ENCODE data around the gene PELI2.

PELI2 gene

DNA sequence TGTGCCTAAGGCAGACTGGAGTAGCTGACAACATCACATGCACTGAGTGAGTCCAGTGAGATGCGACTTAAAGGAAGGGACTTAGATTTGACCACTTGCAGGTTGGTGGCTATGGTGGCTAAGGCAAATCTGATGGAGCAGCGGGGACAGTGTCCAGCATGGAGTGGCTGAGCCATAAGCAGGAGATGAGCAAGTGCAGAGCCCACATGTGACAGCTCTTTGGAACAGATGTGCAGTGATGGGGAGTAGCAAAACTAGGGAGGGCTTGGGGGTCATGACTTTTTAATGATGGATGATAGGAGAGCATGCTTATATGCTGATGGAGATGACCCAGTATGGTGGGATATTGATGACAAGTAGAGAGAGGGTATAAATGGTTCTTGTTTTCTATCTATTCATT lies 80.2 kb downstream of the PELI2 start:
- TF ChIP-seq EZH2 (IDR thresholded peaks at IDR 0.05; ENCODE audit: borderline replicate concordance, low read length) (no peak), CTCF (IDR thresholded peaks at IDR 0.05; ENCODE audit: low read length) (no peak)
- H4K20me1 ChIP-seq (ENCODE audit: insufficient read depth, low read length) = no peaks in the 10 kb centered on the region
- H2AFZ ChIP-seq (ENCODE audit: low read length) = no peak overlapping the region
- peak overlapping the region; percentile 99 for H3K27ac ChIP-seq (ENCODE audit: low read depth, low read length, poor library complexity, severe bottlenecking)
- H3K4me1 ChIP-seq (ENCODE audit: insufficient read depth, low read length, severe bottlenecking) = peaks cover 73% of the 10 kb centered on the region
- H3K36me3 ChIP-seq (ENCODE audit: insufficient read depth, low read length) = no peaks in the 10 kb centered on the region; the same call in 1 of the 2 replicates
- no peaks in the 10 kb centered on the region for H3F3A ChIP-seq (ENCODE audit: insufficient read depth, low read length)
- H3K4me3 ChIP-seq (ENCODE audit: low read depth, low read length, poor library complexity, severe bottlenecking) = no peak overlapping the region
- no peak overlapping the region for H3K9ac ChIP-seq (ENCODE audit: low read length)
- H3K79me2 ChIP-seq (ENCODE audit: insufficient read depth, low read length) = no peaks in the 10 kb centered on the region
- no peaks in the 10 kb centered on the region for H3K9me3 ChIP-seq (ENCODE audit: low read length)
- H3K9me2 ChIP-seq (ENCODE audit: low read depth, low read length) = no peaks in the 10 kb centered on the region
- H3K4me2 ChIP-seq (ENCODE audit: low read length) = no peak overlapping the region
- H3K27me3 ChIP-seq (ENCODE audit: insufficient read depth, low read length) = no peaks in the 10 kb centered on the region

DNA sequence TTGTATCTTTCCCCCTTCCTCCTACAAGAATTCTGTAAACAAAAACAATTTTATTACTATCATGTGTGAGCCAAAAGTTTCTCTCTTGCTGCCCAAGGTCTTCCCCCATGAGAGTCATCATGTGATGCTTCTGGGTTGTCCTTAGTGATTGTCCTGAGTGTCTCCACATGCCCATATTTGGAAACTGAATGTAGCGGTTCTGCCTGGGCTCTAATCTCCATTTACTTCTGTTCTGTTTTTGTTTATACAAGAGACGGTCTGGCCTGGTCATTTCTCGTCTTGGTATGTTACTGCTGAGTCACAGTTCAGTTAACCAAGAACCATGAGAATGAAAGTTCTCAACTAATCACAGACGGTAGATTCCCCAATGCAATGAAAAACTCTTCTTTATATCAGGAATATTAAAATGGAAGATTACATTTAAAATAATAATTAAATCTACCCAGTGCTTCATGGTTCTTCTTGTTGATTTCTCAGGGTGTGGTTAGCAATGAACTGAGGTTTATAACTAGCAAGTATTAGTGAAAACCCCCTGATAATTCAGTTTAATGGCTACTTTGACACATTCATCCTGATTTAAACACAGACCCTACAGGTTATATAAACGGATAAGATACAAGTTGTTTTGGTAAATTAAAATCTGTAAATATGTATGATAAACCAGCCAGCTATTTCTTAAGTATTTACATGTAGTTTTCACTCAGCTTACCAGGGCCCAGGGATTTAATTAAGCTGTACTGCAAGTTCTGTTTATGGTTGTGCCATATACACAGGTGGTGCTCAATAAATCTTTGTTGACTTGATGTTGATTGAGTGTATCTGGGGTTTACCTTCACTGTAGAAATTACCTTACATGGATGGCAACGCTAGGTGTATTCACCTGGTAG lies 81.1 kb downstream of the PELI2 start:
- no peak overlapping the region for H2AFZ ChIP-seq (ENCODE audit: low read length)
- H3K4me1 ChIP-seq (ENCODE audit: insufficient read depth, low read length, severe bottlenecking) = peaks cover 64% of the 10 kb centered on the region
- H3K4me3 ChIP-seq (ENCODE audit: low read depth, low read length, poor library complexity, severe bottlenecking) = no peak overlapping the region
- peak overlapping the region; percentile 99 for H3K27ac ChIP-seq (ENCODE audit: low read depth, low read length, poor library complexity, severe bottlenecking)
- H3K27me3 ChIP-seq (ENCODE audit: insufficient read depth, low read length) = no peaks in the 10 kb centered on the region
- no peaks in the 10 kb centered on the region for H3K79me2 ChIP-seq (ENCODE audit: insufficient read depth, low read length)
- H4K20me1 ChIP-seq (ENCODE audit: insufficient read depth, low read length) = no peaks in the 10 kb centered on the region
- no peaks in the 10 kb centered on the region for H3K9me2 ChIP-seq (ENCODE audit: low read depth, low read length)
- TF ChIP-seq CTCF (IDR thresholded peaks at IDR 0.05; ENCODE audit: low read length) = no peak
- no peak for TF ChIP-seq EZH2 (IDR thresholded peaks at IDR 0.05; ENCODE audit: borderline replicate concordance, low read length)
- no peaks in the 10 kb centered on the region for H3K9me3 ChIP-seq (ENCODE audit: low read length)
- peak overlapping the region; percentile 17; the same call in 1 of the 2 replicates for H3K9ac ChIP-seq (ENCODE audit: low read length)
- H3F3A ChIP-seq (ENCODE audit: insufficient read depth, low read length) = no peaks in the 10 kb centered on the region
- peak overlapping the region; percentile 23; the same call in 1 of the 2 replicates for H3K4me2 ChIP-seq (ENCODE audit: low read length)
- no peaks in the 10 kb centered on the region; the same call in 1 of the 2 replicates for H3K36me3 ChIP-seq (ENCODE audit: insufficient read depth, low read length)

DNA sequence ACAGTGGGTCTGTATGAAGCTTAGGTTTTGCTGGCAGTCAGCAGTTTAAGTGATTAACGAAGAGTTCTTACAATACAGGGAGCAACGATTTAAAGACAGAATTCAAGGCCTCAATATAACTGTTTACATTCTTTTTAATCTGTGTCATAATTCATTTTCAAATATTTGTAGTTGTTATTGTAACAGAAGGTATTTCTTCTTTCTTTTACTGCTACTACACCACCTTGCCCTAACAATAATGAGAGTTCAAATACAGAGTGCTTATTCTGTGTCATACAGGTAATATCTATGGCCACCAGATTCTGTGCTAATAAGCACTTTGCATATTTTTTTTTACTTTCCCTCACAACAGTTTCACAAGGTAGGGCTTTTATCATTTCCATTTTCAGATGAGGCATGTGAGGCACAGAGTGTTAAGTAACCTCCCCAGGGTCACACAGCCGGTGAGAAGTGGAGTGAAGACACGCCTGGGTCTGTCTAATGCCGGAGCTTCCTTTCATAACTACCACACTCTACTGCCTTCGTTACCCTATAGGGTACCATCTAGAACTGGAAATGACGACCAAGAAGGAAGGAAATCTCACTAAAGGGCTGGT lies 81.9 kb downstream of the PELI2 start:
- Histone ChIP-seq H3K27me3 (ENCODE audit: insufficient read depth, low read length) (no peaks in the 10 kb centered on the region), H3K79me2 (ENCODE audit: insufficient read depth, low read length) (no peaks in the 10 kb centered on the region), H3K4me1 (ENCODE audit: insufficient read depth, low read length, severe bottlenecking) (peaks cover 59% of the 10 kb centered on the region), H2AFZ (ENCODE audit: low read length) (no peak overlapping the region), H3K36me3 (ENCODE audit: insufficient read depth, low read length) (no peaks in the 10 kb centered on the region; the same call in 1 of the 2 replicates), H3K9me3 (ENCODE audit: low read length) (no peaks in the 10 kb centered on the region), H3F3A (ENCODE audit: insufficient read depth, low read length) (no peaks in the 10 kb centered on the region), H3K9ac (ENCODE audit: low read length) (peak overlapping the region; percentile 17; the same call in 1 of the 2 replicates), H3K4me3 (ENCODE audit: low read depth, low read length, poor library complexity, severe bottlenecking) (no peak overlapping the region), H3K9me2 (ENCODE audit: low read depth, low read length) (no peaks in the 10 kb centered on the region), H3K27ac (ENCODE audit: low read depth, low read length, poor library complexity, severe bottlenecking) (peak overlapping the region; percentile 99), H4K20me1 (ENCODE audit: insufficient read depth, low read length) (no peaks in the 10 kb centered on the region), H3K4me2 (ENCODE audit: low read length) (peak overlapping the region; percentile 23; the same call in 1 of the 2 replicates)
- TF ChIP-seq CTCF (IDR thresholded peaks at IDR 0.05; ENCODE audit: low read length) = no peak
- TF ChIP-seq EZH2 (IDR thresholded peaks at IDR 0.05; ENCODE audit: borderline replicate concordance, low read length) = no peak

All from OCI-LY1 (cell line).